Stomach (tissue), 4 donors: ENCODE results near the gene DLX2.

Experiments
- CTCF ChIP-seq, 7 experiments: fragments of 450-650 bp in 4 of 7; fragments of 200-600 bp in 3 of 7; sonication (generic) in 3 of 7; IDR thresholded peaks; one replicate each; pipeline ENCODE4 v1.5.1; 2016 to 2019; ENCODE audit warnings: antibody characterized with exemption in 7 of 7, control low read depth in 2 of 7, mild to moderate bottlenecking in 1 of 7
- POLR2A ChIP-seq, 4 donors: fragments of 450-650 bp; IDR thresholded peaks; one replicate each; pipeline ENCODE4 v1.6.1; 2016; ENCODE audit warnings: antibody characterized with exemption in 4 of 4, control low read depth in 2 of 4, mild to moderate bottlenecking in 1 of 4, moderate library complexity in 1 of 4

- TF ChIP-seq CTCF (IDR thresholded peaks at IDR 0.05), result no peak
- TF ChIP-seq POLR2A (IDR thresholded peaks at IDR 0.05), result no peak
These were observed 14.3 kb downstream of the DLX2 start for GRCh38 chr2:172088245-172089004.
